Testis (tissue), 2 donors: ENCODE results near the gene HSD17B11.

Experiments
- CTCF ChIP-seq, 3 experiments: fragments of 450-650 bp in 2 of 3; fragments of 200-600 bp in 1 of 3; sonication (generic) in 1 of 3; IDR thresholded peaks; one replicate each; pipeline ENCODE4 v1.5.1; 2016 to 2019; ENCODE audit warnings: antibody characterized with exemption in 3 of 3, mild to moderate bottlenecking in 2 of 3, moderate library complexity in 1 of 3
- POLR2A ChIP-seq: fragments of 450-650 bp; IDR thresholded peaks from one replicate; pipeline ENCODE4 v1.6.1; 2017; ENCODE audit warnings: antibody characterized with exemption, mild to moderate bottlenecking, moderate library complexity

- TF ChIP-seq CTCF (IDR thresholded peaks at IDR 0.05): no peak
- TF ChIP-seq POLR2A: no peak
These were observed 36.6 kb downstream of the HSD17B11 start for GRCh38 chr4:87354168-87355102.
